ENCODE results near the gene CHURC1.
"Not testable (repeated sequence)": the region's sequence is repeated elsewhere in the genome, so short reads cannot be mapped to it uniquely, and the experiment has no call there.

CHURC1 gene

DNA sequence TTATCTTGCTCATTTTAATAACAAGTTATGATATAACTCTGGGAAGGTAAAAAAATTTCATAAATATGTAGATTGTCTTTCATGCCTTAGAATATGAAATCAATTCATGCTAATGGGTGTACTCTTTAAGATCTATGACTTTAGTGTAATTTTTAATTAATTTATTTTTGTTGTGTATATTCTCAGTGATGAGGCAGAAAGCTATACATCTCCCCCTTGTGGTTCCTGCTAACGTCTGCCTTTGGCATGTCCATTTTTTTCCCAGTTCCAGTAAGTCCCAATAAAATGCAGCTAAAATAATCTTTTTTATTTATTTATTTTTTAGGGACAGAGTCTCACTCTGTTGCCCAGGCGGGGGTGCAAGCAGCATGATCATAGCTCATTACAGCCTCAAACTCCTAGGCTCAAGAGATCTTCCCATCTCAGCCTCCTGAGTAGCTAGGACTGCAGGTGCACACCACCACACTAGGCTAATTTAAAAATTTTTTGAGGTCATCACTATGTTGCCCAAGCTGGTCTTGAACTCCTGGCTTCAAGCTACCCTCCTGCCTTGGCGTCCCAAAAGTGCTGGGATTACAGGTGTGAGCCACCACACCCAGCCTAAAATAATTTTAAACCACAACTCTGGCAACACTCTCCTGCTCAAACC is 3.3 kb upstream of the CHURC1 start:
- DNase-seq (ENCODE audit: low read depth in 2 of 2), result no peak

DNA sequence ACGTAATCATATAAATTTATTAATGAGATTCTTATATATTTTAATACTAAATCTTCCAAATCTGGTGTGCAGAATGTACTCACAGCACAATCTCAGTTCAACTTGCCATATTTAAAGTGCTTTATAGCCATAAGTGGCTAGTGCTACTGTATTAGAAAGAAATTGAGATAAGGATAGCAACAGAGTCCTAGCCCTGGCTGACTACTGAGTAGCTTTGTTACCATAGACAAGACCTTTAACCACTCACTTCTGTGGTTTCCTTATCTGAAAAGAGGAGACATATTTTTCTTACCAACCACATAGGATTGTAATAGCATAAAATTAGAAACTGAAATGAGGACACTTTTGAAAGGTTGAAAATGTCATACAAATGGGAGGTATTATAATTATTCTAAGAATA is 2.0 kb upstream of the CHURC1 start:
- no peak for DNase-seq (ENCODE audit: low read depth in 2 of 2)

DNA sequence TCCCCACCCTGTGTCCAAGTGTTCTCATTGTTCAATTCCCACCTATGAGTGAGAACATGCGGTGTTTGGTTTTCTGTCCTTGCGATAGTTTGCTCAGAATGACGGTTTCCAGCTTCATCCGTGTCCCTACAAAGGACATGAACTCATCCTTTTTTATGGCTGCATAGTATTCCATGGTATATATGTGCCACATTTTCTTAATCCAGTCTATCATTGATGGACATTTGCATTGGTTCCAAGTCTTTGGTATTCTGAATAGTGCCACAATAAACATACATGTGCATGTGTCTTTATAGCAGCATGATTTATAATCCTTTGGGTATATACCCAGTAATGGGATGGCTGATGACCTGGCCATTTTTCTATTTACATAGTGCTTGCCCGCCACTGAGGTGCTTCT is 778 bp upstream of the CHURC1 start:
- not testable (repeated sequence) for DNase-seq (ENCODE audit: low read depth in 2 of 2)

DNA sequence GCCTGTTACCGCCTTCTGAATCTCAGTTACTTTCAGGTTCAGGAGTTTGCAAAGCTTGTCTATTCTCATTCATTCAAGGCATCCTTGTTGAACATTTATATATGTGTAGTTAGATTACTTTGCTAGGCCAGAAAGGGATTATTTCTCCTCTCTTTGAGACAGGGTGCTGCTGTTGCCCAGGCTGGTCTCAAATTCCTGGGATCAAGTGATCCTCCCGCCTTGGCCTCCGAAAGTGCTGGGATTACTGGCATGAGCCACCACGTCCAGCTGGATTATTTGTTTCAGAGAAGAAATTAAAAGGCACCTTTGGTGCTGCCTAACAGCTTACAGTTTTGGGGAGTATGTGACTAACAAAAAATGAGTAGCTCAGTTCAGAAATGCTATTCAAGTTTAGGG is 772 bp downstream of the CHURC1 start:
- DNase-seq (ENCODE audit: low read depth in 2 of 2), result no peak

DNA sequence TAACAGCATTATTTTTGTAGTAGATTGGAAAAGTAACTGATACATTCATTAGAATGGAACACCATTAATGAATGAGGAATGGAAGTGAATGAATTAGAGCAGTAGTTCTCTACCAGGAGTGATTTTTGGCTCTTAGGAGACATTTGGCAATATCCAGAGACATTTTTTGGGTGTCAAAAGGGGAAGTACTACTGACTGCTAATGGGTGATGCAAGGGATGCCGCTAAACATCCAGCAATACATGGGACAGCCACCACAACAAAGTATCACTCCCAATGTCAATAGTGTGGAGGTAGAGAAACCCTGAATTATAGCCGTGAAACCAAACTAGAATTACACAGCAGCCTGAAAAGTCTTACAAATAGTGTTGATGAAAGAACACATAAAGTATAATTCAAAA is 1.5 kb downstream of the CHURC1 start:
- no peak for DNase-seq (ENCODE audit: low read depth in 2 of 2)

DNA sequence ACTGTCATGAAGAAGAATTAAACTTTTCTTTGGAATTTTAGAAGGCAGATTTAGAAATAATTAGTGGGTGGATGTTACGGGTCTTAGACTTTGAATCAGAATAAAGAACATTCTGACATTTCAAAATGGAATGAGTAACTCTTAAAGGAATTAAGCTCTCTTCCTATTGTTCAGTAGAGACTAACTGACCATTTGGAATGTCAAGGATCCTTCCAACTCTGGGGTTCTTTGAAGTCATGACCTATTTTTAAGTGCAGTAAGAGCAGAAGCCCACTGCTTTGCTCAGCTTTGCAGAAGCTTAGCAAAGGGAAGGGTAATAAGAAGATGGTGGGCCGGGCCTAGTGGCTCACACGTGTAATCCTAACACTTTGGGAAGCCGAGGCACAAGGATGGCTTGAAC is 4.0 kb downstream of the CHURC1 start:
- no peak for DNase-seq (ENCODE audit: low read depth in 2 of 2)

DNA sequence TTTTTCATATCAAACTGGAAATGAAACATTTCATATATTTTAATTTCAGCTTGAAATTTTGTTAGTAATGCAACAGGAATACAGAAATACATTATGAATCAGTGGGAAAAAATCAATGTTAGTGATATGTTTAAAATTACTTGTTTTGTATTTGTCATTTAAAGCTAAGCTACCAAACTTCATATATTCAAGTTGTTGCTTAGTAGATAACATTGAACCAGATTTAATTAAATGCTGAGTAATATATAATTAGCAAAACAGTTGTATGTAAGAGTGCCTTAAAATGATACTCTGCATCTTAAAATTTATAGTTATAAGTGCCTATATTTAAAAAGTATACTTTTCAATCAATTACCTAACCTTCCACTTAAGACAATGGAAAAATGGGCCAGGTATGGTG is 5.0 kb downstream of the CHURC1 start:
- no peak for DNase-seq (ENCODE audit: low read depth in 2 of 2)

DNA sequence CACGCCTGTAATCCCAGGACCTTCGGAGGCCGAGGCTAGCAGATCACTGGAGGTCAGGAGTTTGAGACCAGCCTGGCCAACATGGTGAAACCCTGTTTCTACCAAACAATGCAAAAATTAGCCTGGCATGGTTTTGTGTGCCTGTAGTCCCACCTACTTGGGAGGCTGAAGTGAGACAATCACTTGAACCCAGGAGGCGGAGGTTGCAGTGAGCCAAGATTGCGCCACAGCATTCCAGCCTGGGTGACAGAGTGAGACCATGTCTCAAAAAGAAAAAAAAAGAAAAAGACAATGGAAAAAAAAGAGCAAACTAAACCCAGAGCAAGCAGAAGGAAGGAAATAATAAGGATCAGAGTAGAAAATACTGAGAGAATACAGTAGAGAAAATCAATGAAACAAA is 5.4 kb downstream of the CHURC1 start:
- DNase-seq (ENCODE audit: low read depth in 2 of 2), result no peak

DNA sequence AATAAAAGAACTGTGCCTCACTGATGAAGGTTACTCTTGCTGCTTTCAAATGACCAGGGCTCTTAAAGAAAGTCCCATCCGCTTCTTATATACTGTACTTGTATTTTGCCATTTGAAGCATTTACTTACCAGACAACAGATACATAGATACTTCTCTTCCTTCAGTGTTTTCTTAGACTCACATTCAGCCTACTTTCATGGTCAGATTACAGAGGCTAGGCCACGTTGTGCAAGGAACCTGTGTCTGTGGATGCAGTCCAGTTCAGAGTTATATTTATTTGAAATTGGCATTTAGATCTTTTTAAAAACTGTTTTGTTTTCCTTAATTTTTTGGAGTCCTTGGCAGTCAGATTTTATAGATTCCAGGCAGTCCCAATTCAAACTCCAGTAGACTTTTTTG is 6.2 kb downstream of the CHURC1 start:
- DNase-seq (ENCODE audit: low read depth in 2 of 2), result no peak

DNA sequence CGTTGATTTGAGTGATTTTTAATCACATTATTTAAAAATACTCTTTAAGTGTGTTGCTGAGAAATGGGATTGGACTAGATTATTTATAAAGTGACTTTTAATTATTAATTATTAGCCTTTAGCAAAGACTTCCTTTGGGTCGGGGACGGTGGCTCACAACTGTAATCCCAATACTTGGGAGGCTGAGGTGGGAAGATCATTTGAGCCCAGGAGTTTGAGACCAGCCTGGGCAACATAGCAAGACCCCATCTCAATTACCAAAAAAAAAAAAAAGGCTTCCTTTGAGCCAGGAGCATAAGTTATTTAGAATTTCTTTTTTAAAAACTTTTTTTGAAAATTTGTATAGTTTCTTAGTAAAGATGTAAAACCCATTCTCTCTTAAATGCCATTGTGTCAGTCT is 8.8 kb downstream of the CHURC1 start:
- no peak for DNase-seq (ENCODE audit: low read depth in 2 of 2)

DNA sequence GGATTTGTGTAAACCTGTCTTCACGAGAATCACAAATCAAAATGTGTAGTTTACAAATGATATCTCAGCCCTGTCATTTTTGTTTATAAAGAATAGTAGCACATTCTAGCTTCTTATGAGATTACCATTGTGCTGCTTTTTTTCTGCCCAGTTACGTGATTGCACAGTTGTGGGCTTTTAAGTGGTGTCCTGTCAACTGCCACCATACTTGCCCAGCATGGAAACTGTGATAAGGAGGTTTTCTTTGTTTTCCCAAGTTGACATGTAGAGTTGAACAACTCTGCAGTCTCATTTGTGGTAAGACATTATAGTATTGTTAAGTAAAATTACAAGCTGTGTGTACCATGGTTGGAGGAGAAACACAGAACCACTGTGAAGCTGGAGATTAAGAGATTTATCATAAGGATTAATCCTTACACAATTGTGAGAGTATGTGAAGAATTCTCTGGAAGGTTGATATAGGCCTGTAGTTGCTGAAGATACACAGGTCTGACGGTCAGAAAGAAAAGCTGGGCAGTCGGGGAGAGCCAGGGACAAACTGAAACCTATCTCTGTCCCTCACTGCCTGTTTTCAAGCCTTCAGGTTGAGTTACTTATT is 12.2 kb downstream of the CHURC1 start:
- no peak for DNase-seq (ENCODE audit: low read depth in 2 of 2)

DNA sequence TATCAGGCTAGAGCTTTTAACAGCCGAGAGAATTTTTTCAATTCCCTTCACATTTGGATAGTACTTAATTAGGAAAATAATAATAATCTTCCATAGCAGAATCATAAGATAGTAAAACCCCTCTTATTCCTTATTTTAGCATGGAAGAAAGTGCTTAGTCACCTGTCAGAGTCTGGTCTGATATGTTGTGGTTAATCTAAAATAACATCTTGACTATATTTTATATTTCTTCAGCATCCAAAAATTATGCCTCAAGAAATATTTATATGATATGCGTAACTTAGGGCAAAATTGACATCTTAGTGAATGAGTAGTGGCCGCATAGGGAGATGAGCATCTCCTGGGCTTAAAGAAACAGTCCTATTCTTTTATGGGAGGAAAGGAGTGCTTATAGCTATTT is 12.8 kb downstream of the CHURC1 start:
- DNase-seq (ENCODE audit: low read depth in 2 of 2), result no peak

DNA sequence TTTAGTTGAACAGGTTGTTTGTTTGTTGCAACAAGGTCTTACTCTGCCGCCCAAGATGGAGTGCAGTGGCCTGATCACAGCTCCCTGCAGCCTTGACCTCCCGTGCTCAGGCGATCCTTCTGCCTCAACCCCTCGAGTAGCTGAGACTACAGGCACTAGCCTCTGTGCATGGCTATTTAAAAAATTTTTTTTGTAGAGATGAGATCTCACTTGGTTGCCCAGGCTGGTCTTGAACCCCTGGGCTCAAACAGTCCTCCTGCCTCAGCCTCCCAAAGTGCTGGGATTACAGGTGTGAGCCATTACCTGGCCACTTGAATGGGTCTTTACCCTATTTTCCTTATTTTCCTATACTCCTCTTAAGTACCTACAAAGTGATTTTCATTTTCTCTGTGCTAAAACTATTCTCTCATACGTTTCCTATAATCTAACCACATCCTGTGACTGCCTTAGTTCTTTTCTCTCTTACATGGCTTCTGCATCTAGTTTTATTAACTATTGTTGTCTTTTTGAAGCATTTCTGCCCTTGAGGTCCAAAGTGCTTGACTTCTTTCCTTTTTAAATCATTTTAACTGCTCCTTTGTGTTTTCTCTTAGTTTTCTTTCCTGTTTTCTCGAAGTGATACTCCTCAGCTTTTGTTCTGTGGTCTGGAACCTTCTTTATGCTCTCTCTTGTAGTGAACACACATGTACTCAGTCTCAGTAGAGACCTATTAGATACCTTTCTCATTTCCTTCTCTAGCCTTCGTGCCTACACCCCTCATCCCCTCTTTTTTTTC is 14.2 kb downstream of the CHURC1 start:
- no peak for DNase-seq (ENCODE audit: low read depth in 2 of 2)

DNA sequence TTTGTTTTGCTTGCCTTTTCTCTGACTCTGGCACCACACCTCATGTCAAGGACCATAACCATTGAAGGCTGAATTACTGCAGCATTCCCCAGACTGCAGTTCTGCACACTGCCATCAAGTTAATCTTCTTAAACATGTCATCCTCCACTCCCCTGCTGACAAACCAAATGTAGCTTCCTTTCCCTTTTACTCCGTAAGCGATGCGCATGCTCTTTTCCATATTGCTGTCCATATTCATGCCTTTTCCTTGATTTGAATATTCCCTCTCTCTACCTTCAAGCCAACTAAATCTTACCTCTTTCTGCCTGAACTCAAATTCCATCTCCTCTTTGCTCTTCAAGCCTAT is 14.7 kb downstream of the CHURC1 start:
- no peak for DNase-seq (ENCODE audit: low read depth in 2 of 2)

DNA sequence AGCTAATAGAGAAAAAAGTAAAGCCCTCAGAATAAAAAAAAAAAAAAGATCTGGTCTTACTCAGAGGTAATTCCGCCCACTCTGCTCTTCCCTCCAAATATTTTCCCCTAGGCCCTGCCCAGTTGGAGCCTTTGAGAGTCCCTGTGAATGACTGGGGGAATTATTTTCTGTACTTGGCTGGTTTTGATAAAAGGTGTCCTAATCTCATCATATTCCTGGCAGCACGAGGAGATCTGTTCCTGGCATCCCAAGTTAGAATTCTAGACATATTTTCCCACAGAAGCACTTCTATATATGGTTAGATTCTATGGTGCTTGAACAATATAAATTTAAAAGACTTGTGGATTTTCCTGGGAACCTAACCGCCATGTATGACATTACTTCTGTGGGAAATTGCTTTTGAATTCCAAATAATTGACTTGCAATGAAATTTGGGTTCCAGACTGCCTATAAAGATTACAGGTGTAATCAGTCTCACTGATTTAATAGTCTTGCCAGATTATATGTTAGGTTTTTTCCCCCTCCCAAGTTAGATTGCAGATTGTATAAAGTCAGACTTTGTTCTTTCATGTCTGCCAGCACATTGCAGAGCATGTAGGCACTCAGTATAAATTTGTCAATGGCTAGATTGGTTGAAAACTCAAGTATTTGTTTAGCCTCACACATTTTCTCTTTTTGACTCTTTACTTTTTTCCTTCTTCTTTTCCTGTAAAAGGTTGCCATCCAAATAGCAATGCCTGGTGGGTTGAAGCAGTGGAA is 16.0 kb downstream of the CHURC1 start:
- DNase-seq (ENCODE audit: low read depth in 2 of 2), result no peak

DNA sequence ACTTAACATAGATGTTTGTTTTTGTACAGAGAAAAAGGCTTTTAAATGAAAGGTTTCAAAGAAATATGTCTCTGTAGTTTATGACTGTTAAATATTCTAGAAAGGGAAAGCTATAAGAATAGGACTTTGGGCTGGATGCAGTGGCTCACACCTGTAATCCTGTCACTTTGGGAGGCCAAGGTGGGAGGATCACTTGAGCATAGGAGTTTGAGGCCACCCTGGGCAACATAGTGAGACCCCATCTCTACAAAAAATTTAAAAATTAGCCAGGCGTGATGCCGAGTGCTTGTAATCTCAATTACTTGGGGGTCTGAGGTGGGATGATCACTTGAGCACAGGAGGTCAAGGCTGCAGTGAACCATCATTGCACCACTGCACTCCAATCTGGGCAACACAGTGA is 16.9 kb downstream of the CHURC1 start:
- DNase-seq (ENCODE audit: low read depth in 2 of 2), result no peak

DNA sequence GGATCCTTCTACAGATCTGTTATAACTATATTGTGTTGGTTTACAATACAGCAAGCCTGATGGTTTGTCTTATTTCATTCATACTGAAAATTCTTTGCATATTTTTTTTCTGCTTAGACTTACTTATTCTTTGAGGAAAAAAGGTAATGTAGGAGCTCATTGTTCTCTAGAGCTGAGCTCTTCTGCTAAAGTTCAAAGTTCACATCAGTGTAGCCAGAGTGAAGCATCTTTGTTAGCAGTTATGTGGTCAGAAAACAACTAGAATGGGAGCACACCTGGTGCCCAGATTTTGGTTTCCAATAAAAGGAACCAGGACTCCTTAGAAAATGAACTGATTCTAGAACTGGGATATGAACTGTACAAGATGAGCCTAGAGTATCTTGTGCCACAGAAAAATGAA is 18.0 kb downstream of the CHURC1 start:
- no peak for DNase-seq (ENCODE audit: low read depth in 2 of 2)

DNA sequence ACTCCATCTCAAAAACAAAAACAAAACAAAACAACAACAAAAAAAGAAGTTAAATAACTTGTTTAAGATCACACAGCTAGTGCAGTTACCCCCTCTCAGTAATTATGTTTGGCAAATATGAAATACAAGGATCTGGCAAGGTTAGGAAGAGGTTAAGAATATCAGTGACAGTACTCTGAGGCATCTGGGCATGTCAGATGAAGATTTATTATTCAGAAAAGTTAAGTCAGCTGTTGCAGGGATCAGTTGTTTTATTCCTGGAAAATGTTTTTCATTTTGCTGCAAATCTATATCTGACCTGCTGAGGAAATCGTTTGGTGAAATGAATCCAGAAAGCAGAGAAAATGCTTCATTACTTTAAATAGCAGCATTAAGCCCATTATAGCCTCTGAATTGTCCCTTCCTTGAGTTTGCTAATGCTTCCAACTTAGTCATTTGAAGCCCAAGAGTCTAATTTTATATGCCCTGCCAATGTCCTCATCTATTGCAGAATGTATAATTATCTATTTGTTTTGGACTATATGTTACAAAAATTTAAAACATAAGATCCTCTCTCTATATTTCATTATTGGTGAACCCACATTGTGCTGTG is 20.2 kb downstream of the CHURC1 start:
- DNase-seq (ENCODE audit: low read depth in 2 of 2), result no peak

DNA sequence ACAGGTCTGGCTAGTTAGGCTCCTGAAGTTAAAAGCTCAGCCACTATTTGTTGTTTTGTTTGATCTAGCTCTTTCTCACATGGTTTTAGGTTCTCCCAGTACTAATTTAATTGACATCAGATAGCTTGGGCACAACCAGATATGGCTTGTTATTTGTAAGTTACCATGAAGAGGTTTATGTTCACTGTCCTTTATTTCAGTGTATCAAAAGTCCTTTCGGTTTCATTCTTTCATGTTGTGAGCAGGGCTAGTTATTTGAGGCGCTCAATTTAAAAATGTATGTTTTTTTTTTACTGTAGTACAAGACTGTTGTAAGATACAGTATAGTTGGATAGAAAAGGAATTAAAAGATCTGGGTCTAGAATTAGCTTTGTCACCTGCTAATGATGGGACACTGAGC is 21.3 kb downstream of the CHURC1 start:
- no peak for DNase-seq (ENCODE audit: low read depth in 2 of 2)

DNA sequence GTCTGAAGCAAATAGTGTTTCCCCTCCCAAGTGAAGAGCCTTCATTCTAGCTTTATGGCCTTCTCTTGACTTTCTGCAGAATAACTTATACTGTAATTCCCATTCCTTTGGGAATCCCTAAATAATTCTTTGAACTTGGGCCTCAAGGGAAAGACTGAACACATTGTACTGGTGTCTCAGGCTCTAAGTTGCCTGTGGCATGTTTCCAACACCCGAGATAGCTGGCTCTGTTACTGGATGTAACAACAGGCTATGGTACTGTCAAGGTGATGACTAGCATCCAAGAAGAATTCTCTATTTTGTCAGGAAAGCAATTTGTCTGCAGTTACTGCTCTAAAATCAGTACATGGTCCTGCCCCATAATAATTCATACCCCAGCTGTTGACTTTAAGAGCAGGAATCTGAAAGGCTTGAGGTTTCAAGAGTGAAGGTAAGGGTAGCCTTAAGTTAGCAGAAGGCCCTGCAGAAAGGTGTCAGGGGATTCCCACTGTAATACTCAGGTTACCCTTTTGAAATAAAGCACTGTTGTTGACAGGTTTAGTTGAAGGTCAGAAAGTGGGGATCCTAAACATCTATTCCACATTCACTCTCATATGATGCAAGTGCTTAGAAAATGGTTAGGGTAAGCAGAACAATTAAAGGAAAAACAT is 23.0 kb downstream of the CHURC1 start:
- no peak for DNase-seq (ENCODE audit: low read depth in 2 of 2)

DNA sequence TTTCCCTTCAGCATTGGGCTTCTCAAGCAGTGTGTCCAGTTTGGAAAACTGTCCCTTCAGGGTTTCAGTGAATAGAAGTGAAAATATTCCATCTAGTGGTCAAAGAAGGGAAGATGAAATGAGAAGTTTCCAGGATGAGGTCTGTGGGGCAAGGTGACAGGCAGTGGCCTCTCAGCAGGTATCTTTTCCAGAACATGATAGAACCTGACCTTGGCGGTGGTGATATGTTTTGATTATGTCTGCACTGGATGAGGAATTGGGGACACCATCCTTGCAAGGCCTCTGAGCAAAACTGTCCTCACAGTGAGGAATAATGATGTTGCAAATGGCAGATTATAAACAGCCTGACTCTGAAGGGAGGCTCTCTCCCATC is 23.6 kb downstream of the CHURC1 start:
- DNase-seq (ENCODE audit: low read depth in 2 of 2), result no peak

Data from stimulated activated CD8-positive, alpha-beta memory T cell treated with anti-CD3 and anti-CD28 coated beads, Interleukin-7, amount 100 ng/mL, for 1 hour (primary cell).